ENCODE results near the gene PDCD5. TPM values are rescaled to one million over a fixed set of nuclear protein-coding genes. Genes with fewer than 3 reads are reported as not detected.

Gene PDCD5
- total RNA-seq, 1 donor: 22.9 TPM

Other genes starting within 250 kb of the PDCD5 start
- 26.0 TPM for gene ZNF507, start 235.6 kb upstream of the PDCD5 start, total RNA-seq
- gene DPY19L3, start 175.4 kb upstream of the PDCD5 start, total RNA-seq: 5.4 TPM
- gene ANKRD27, start 94.0 kb downstream of the PDCD5 start, total RNA-seq: 22.5 TPM
- gene RGS9BP, start 94.7 kb downstream of the PDCD5 start, total RNA-seq: 0.10 TPM
- 5.7 TPM for gene NUDT19, start 110.6 kb downstream of the PDCD5 start, total RNA-seq
- gene TDRD12, start 138.6 kb downstream of the PDCD5 start, total RNA-seq: 0.42 TPM